Kidney glomerular epithelial cell (primary cell): ENCODE measurements around the gene VAMP8.
"Not testable (repeated sequence)": the region's sequence is repeated elsewhere in the genome, so short reads cannot be mapped to it uniquely, and the experiment has no call there.

Experiments used
- DNase-seq: peaks from one replicate; lab custom pipeline; 2025; lab: John Stamatoyannopoulos, UW

The VAMP8 gene

DNA sequence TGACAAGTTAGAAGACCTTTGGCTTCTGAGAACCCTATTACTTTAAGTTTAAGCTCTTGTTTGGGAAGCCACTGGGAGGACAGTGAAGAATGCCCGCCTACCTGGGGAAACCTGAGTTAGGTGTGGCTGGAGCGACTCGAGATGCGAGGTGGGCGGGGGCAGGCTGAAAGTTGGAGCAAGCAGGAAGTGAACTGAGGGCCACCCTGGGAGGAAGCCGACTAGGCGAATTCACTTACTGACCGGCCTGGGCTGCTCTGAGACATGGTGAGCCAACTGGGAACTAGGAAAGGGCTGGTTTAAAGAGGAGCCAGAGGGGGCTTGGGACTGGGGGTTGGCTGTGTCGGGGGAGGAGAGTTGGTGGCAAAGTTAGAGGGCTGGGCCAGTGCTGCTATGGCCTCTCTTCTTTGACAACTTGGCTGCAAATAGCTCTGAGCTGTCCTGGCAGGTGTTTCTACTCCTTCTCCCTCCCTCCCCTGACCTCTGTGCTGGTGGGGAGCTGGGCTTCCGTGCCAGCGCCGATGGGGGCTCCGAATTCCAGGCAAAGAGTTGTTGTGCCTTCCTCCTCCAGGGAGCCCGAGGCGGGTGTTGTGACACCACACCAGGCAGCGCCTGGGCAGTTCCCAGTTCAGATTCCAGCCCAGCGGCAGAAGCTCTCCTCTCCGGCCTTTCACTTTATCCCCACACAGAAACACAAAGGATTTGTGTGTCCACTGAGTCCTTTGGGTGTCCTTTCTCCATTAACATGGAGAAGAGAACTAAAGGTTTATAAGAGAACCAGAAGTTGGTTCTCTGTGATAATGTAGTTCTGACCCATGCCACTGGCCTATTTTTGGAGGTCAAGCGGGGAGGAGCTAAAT lies at the start of gene VAMP8:
Gene VAMP8 (plus strand): TSS at position 201 of the 857 bp plus-strand sequence. CDS start 61 bp downstream, at position 262.
- DNase-seq: peak; percentile 48

DNA sequence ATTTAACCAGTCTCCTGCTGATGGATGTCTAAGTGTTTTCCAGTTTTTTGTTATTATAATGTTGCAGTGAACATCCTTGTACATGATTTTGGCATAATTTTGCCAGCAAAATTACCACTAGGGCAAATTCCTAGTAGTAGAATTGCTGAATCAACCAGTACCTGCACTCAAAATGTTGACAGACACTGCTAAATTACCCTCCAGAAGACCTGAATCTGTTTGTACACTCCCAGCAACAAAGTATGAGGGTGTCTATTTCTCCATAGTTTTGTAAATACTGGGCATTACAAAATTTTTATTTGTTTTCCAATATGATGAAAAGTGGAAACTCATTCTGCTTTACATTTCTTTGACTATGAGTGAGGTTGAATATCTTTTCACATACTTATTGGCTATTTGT lies 49.6 kb upstream of the VAMP8 start:
- DNase-seq: no peak

- no peak for DNase-seq
Observed at GRCh38 chr2:85528355-85528754, 49.0 kb upstream of the VAMP8 start.

DNA sequence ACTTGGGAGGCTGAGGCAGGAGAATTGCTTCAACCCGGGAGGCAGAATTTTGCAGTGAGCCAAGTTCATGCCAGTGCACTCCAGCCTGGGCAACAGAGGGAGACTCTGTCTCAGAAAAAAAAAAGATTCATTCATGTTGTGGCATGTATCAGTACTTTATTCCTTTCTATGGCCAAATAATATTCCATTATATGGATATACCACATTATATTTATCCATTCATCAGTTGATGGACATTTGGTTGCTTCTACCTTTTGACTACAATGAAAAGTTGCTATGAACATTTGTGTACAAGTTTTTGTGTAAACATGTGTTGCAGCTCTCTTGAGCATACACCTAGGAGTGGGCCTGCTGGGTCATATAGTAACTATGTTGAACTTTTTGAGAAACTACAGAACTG lies 47.6 kb upstream of the VAMP8 start:
- DNase-seq: no peak

DNA sequence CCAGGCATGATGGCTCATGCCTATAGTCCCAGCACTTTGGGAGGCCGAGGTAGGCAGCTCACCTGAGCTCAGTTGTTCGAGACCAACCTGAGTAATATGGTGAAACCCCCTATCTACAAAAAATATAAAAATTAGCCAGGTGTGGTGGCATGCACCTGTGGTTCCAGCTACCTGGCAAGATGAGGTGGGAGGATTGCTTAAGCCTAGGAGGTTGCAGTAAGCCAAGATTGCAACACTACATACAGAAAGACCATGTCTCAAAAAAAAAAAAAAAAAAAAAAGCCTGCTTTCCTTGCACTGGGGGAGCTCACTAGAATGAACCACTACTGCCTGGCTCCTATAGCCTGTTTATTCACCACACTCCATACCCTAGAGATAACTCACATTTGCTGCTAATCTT lies 45.8 kb upstream of the VAMP8 start:
- no peak for DNase-seq

DNA sequence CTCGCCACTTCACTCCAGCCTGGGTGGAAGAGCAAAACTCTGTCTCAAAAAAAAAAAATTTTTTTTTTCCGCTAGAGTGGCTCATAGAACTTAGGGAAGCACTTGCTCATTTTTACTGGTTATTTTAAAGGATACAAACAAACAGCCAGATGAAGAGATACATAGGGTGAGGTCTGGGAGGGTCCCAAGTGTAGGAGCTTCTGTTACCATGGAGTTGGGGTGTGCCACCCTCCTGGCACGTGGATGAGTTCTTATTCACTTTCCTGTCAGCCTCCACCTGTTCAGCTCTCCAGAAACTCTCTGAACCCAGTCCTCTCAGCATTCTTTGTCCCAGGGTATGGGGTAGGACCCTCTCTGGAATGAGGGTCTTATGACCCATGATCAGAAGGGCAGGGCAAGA lies 43.3 kb upstream of the VAMP8 start:
- DNase-seq: no peak

GRCh38 chr2:85534881-85535280 lies 42.5 kb upstream of the VAMP8 start:
- DNase-seq: no peak

DNA sequence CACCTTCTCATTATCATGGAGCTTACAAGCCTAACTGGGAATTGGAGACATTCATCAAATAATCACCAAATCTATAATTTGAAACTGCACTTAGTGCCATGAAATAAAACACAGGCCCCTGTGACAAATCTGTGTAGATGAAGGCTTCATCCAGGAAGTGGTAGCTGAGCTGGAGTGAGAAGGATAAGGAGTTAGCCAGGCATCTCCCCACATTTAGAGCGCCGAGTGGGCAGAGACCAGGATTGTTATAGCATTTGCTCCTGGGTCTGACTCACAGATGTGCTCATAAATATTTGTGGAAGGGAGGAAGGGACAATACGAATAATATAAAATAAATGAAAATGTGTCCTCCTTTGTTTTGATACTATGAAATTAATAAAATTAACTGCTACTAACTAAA lies 40.9 kb upstream of the VAMP8 start:
- peak; percentile 66 for DNase-seq

GRCh38 chr2:85537600-85538506 lies 39.5 kb upstream of the VAMP8 start:
- DNase-seq: peak; percentile 30

GRCh38 chr2:85538507-85539360 lies 38.7 kb upstream of the VAMP8 start, which contains the start of gene MAT2A:
Gene MAT2A (plus strand): TSS chr2:85539168. CDS start chr2:85539288, 120 bp downstream.
- DNase-seq: peak; percentile 93

GRCh38 chr2:85539361-85540132 lies 37.8 kb upstream of the VAMP8 start:
- peak; percentile 16 for DNase-seq

- DNase-seq: no peak
Observed at GRCh38 chr2:85540133-85540648, 37.2 kb upstream of the VAMP8 start.

- no peak for DNase-seq
Observed at GRCh38 chr2:85541262-85541661, 36.1 kb upstream of the VAMP8 start.

- no peak for DNase-seq
Observed at GRCh38 chr2:85541753-85542457, 35.5 kb upstream of the VAMP8 start.

DNA sequence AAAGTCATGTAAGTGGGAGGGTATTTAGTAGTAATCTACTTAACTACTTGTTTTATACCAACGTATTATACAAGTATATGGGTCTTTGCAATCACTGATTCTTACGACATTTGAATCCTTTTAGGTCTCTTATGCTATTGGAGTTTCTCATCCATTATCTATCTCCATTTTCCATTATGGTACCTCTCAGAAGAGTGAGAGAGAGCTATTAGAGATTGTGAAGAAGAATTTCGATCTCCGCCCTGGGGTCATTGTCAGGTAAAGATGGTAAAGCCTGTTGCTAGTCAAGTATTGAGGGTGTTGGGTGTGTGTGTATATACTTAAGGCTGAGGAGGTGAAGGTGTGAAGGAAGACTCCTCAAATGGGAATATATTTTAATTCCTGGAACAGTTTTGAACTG lies 34.6 kb upstream of the VAMP8 start:
- no peak for DNase-seq

DNA sequence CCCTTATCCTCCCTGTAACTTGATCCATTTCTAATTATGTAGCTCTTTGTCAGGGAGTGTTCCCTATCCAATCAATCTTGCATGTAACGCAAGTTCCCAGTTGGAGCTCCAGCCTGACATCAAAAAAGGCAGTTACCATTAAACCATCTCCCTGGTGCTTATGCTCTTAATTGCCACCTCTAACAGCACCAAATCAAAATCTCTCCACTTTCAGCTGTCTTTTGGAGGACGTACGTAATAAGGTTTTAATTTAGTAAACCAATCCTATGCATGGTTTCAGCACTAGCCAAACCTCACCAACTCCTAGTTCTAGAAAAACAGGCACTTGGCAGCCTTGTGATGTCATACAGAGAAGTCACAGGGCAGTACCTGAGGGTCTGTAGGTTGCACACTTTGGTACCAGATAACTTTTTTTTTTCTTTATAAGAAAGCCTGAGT lies 33.1 kb upstream of the VAMP8 start:
- not testable (repeated sequence) for DNase-seq

- DNase-seq: not testable (repeated sequence)
Observed at GRCh38 chr2:85544915-85545779, 32.2 kb upstream of the VAMP8 start.

DNA sequence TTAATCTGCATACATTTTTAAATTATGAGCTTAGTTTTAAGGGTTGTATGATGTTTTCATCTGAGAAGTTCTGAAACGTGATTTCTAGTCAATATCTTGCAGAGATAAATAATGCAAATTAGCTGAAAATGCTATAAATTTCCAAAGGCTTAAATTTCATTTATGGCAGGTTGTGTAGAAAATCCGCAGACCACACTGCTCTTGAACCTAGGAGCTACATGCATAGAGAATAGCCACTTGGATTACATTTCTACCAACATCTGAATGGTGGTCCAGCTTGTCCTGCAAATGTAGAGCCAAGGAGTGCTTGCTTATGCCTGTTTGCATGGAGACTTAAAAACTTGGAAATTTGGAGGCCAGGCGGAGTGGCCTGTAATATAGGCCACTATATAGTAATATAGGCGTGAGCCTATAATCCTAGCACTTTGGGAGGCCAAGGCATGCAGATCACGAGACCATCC lies 31.6 kb upstream of the VAMP8 start:
- no peak for DNase-seq
